ENCODE measurements around the gene LSG1.
"Not testable (repeated sequence)": the region's sequence is repeated elsewhere in the genome, so short reads cannot be mapped to it uniquely, and the experiment has no call there.

The LSG1 gene

GRCh38 chr3:194647747-194648146 is 24.2 kb downstream of the LSG1 start:
- DNase-seq, result no peak

- DNase-seq, result no peak
These were observed 29.2 kb downstream of the LSG1 start for GRCh38 chr3:194642769-194643168.

GRCh38 chr3:194640829-194641228 is 31.2 kb downstream of the LSG1 start:
- DNase-seq, result no peak

- no peak for DNase-seq
These were observed 32.9 kb downstream of the LSG1 start for GRCh38 chr3:194638991-194639605.

GRCh38 chr3:194637541-194638400 is 34.2 kb downstream of the LSG1 start:
- DNase-seq, result no peak

GRCh38 chr3:194637066-194637465 is 34.9 kb downstream of the LSG1 start:
- no peak for DNase-seq

GRCh38 chr3:194633349-194634004 is 38.5 kb downstream of the LSG1 start, which contains the start of gene TMEM44:
Gene TMEM44 (minus strand): TSS chr3:194633419. CDS start chr3:194633215, 204 bp downstream.
- peak; percentile 20 for DNase-seq

GRCh38 chr3:194632809-194633348 is 39.1 kb downstream of the LSG1 start:
- peak; percentile 7 for DNase-seq

- DNase-seq, result peak; percentile 3
These were observed 39.7 kb downstream of the LSG1 start for GRCh38 chr3:194632226-194632808.

GRCh38 chr3:194631696-194632095 is 40.3 kb downstream of the LSG1 start:
- DNase-seq, result peak; percentile 5

GRCh38 chr3:194630681-194631080 is 41.3 kb downstream of the LSG1 start:
- DNase-seq, result not testable (repeated sequence)

- no peak for DNase-seq
These were observed 47.0 kb downstream of the LSG1 start for GRCh38 chr3:194624956-194625355.

GRCh38 chr3:194623449-194624290 is 48.3 kb downstream of the LSG1 start:
- DNase-seq, result no peak

GRCh38 chr3:194622621-194623340 is 49.2 kb downstream of the LSG1 start:
- DNase-seq, result no peak

- no peak for DNase-seq
These were observed 50.0 kb downstream of the LSG1 start for GRCh38 chr3:194621947-194622346.

- no peak for DNase-seq
These were observed 51.8 kb downstream of the LSG1 start for GRCh38 chr3:194620196-194620595.

- DNase-seq, result no peak
These were observed 52.2 kb downstream of the LSG1 start for GRCh38 chr3:194619741-194620140.

GRCh38 chr3:194618858-194619608 is 53.0 kb downstream of the LSG1 start:
- no peak for DNase-seq

GRCh38 chr3:194617827-194618226 is 54.2 kb downstream of the LSG1 start:
- DNase-seq, result no peak

GRCh38 chr3:194617143-194617671 is 54.8 kb downstream of the LSG1 start:
- no peak for DNase-seq

Data from activated CD4-positive, alpha-beta T cell treated with anti-CD3 and anti-CD28 coated beads for 1 hour (primary cell).